OCI-LY3 (cell line): ENCODE data around the gene RCAN2.

Source experiments
- EZH2phosphoT487 ChIP-seq: fragments of 200-600 bp; shearing (Covaris generic); IDR thresholded peaks from 2 replicates; pipeline ENCODE4 v1.6.1; 2018; ENCODE audit warnings: antibody characterized with exemption, mixed run types, low read depth
- TF ChIP-seq, protein P1 (sequence below): fragments of 200-600, 300-600 bp; sonication (generic); IDR thresholded peaks from 2 replicates; pipeline ENCODE4 v1.5.1; 2014; ENCODE audit warnings: antibody characterized with exemption, low read length, low read depth

DNA sequence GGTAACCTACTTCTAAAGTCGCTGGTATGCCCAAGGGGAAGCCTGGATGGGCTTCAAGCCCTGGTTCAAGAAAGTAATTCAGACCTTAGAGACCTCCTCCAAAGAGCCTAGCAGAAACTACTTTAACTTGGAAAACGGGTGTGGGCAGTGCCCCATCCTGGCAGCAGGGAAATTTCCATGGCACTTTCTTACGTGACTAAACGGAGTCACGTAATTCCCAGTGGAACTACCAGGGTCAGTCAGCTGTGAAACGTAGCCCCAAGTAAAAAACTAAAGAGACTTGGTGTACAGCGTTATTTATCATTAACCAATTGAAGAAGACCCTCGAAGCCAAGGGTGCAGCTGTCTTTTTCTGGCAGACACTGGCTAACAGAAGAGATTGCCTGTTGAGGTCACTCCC is 114.0 kb downstream of the RCAN2 start:
- TF ChIP-seq, protein P1, sequence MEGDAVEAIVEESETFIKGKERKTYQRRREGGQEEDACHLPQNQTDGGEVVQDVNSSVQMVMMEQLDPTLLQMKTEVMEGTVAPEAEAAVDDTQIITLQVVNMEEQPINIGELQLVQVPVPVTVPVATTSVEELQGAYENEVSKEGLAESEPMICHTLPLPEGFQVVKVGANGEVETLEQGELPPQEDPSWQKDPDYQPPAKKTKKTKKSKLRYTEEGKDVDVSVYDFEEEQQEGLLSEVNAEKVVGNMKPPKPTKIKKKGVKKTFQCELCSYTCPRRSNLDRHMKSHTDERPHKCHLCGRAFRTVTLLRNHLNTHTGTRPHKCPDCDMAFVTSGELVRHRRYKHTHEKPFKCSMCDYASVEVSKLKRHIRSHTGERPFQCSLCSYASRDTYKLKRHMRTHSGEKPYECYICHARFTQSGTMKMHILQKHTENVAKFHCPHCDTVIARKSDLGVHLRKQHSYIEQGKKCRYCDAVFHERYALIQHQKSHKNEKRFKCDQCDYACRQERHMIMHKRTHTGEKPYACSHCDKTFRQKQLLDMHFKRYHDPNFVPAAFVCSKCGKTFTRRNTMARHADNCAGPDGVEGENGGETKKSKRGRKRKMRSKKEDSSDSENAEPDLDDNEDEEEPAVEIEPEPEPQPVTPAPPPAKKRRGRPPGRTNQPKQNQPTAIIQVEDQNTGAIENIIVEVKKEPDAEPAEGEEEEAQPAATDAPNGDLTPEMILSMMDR: no peak
- TF ChIP-seq EZH2phosphoT487: no peak
